Muscle layer of duodenum (tissue), 2 donors: ENCODE measurements around the gene ATAT1.

Experiments used
- H3K27ac ChIP-seq: one replicate; pipeline ENCODE4 v1.7.0; 2013; ENCODE audit warnings: mild to moderate bottlenecking, low read length
- H3K27me3 ChIP-seq: one replicate; pipeline ENCODE4 v1.7.0; 2013; ENCODE audit warnings: low read depth, mild to moderate bottlenecking, control low read depth, low read length
- H3K36me3 ChIP-seq, 2 donors: one replicate each; pipeline ENCODE4 v1.7.0; 2013; ENCODE audit warnings: low read length in 2 of 2, control low read depth in 1 of 2, mild to moderate bottlenecking in 1 of 2; ENCODE audit not compliant: insufficient read depth in 2 of 2, control insufficient read depth in 1 of 2
- H3K4me1 ChIP-seq, 2 donors: one replicate each; pipeline ENCODE4 v1.7.0; 2013; ENCODE audit warnings: low read length in 2 of 2, mild to moderate bottlenecking in 2 of 2, control low read depth in 1 of 2, moderate library complexity in 1 of 2; ENCODE audit not compliant: insufficient read depth in 2 of 2, control insufficient read depth in 1 of 2
- H3K4me3 ChIP-seq, 2 donors: one replicate each; pipeline ENCODE4 v1.7.0; 2013; ENCODE audit warnings: low read length in 2 of 2, low read depth in 1 of 2, mild to moderate bottlenecking in 1 of 2
- H3K9me3 ChIP-seq, 2 donors: one replicate each; pipeline ENCODE4 v1.7.0; 2013; ENCODE audit warnings: low read length in 2 of 2, control low read depth in 1 of 2, mild to moderate bottlenecking in 1 of 2; ENCODE audit not compliant: control insufficient read depth in 1 of 2
- donor health status: healthy.

Gene ATAT1

GRCh38 chr6:30600451-30600961 is 26.2 kb upstream of the ATAT1 start:
- Histone ChIP-seq H3K4me3 (no peak overlapping the region), H3K27ac (no peak overlapping the region), H3K4me1 (no peaks in the 10 kb centered on the region), H3K36me3 (peaks cover 43 to 51% of the 10 kb centered on the region in 2 donors), H3K9me3 (no peaks in the 10 kb centered on the region), H3K27me3 (no peaks in the 10 kb centered on the region)

- Histone ChIP-seq H3K27ac (no peak overlapping the region), H3K4me1 (no peaks in the 10 kb centered on the region)
Measured at GRCh38 chr6:30601436-30601814, 25.2 kb upstream of the ATAT1 start.

GRCh38 chr6:30601815-30602641 is 24.6 kb upstream of the ATAT1 start:
- no peaks in the 10 kb centered on the region for H3K27me3 ChIP-seq
- H3K27ac ChIP-seq = no peak overlapping the region
- H3K4me3 ChIP-seq = no peak overlapping the region
- H3K4me1 ChIP-seq = no peaks in the 10 kb centered on the region
- H3K9me3 ChIP-seq = no peaks in the 10 kb centered on the region
- H3K36me3 ChIP-seq = peaks cover 58 to 65% of the 10 kb centered on the region in 2 donors

More at GRCh38 chr6:30601436-30601814, 25.2 kb upstream of the ATAT1 start:
- H3K9me3 ChIP-seq = no peaks in the 10 kb centered on the region
- peaks cover 52 to 59% of the 10 kb centered on the region in 2 donors for H3K36me3 ChIP-seq
- H3K4me3 ChIP-seq = no peak overlapping the region
- no peaks in the 10 kb centered on the region for H3K27me3 ChIP-seq

GRCh38 chr6:30603961-30604360 is 22.7 kb upstream of the ATAT1 start:
- Histone ChIP-seq H3K4me1 (no peaks in the 10 kb centered on the region), H3K36me3 (peaks cover 73 to 84% of the 10 kb centered on the region in 2 donors), H3K4me3 (no peak overlapping the region), H3K27me3 (no peaks in the 10 kb centered on the region), H3K27ac (no peak overlapping the region), H3K9me3 (no peaks in the 10 kb centered on the region)

GRCh38 chr6:30610065-30610464 is 16.6 kb upstream of the ATAT1 start:
- Histone ChIP-seq H3K9me3 (no peaks in the 10 kb centered on the region), H3K4me3 (no peak overlapping the region), H3K4me1 (peaks cover 24 to 44% of the 10 kb centered on the region in 2 donors), H3K36me3 (peaks cover 41 to 51% of the 10 kb centered on the region in 2 donors), H3K27ac (no peak overlapping the region), H3K27me3 (no peaks in the 10 kb centered on the region)

- Histone ChIP-seq H3K4me3 (no peak overlapping the region), H3K36me3 (peaks cover 34 to 48% of the 10 kb centered on the region in 2 donors), H3K4me1 (peaks cover 24 to 44% of the 10 kb centered on the region in 2 donors), H3K27me3 (no peaks in the 10 kb centered on the region), H3K27ac (no peak overlapping the region), H3K9me3 (no peaks in the 10 kb centered on the region)
Measured at GRCh38 chr6:30611150-30611855, 15.4 kb upstream of the ATAT1 start.

GRCh38 chr6:30611856-30612194 is 14.8 kb upstream of the ATAT1 start:
- Histone ChIP-seq H3K4me3 (no peak overlapping the region), H3K4me1 (peaks cover 24 to 44% of the 10 kb centered on the region in 2 donors), H3K27ac (peak overlapping the region; percentile 1), H3K9me3 (no peaks in the 10 kb centered on the region), H3K27me3 (no peaks in the 10 kb centered on the region), H3K36me3 (peaks cover 34 to 47% of the 10 kb centered on the region in 2 donors)

GRCh38 chr6:30612213-30612612 is 14.5 kb upstream of the ATAT1 start:
- H3K27me3 ChIP-seq = no peaks in the 10 kb centered on the region
- H3K4me3 ChIP-seq = no peak overlapping the region
- no peaks in the 10 kb centered on the region for H3K9me3 ChIP-seq
- peak overlapping the region; percentile 1 for H3K27ac ChIP-seq
- H3K36me3 ChIP-seq = peaks cover 32 to 44% of the 10 kb centered on the region in 2 donors
- peaks cover 24 to 44% of the 10 kb centered on the region in 2 donors for H3K4me1 ChIP-seq

GRCh38 chr6:30612687-30613248 is 13.9 kb upstream of the ATAT1 start:
- H3K36me3 ChIP-seq = peaks cover 31 to 39% of the 10 kb centered on the region in 2 donors
- H3K4me1 ChIP-seq = peaks cover 24 to 44% of the 10 kb centered on the region in 2 donors
- H3K27me3 ChIP-seq = no peaks in the 10 kb centered on the region
- H3K9me3 ChIP-seq = no peaks in the 10 kb centered on the region
- H3K4me3 ChIP-seq = peak overlapping the region in 1 of 2 donors; percentile 96
- H3K27ac ChIP-seq = peak overlapping the region; percentile 1

GRCh38 chr6:30613251-30614043 is 13.2 kb upstream of the ATAT1 start:
- no peaks in the 10 kb centered on the region for H3K27me3 ChIP-seq
- H3K4me1 ChIP-seq = peaks cover 24 to 48% of the 10 kb centered on the region in 2 donors
- peaks cover 27 to 35% of the 10 kb centered on the region in 2 donors for H3K36me3 ChIP-seq
- H3K27ac ChIP-seq = peak overlapping the region; percentile 53
- H3K9me3 ChIP-seq = no peaks in the 10 kb centered on the region
- peak overlapping the region; percentile 95 to 96 for H3K4me3 ChIP-seq
